HCT116 (cell line): Measurements from ENCODE around the gene PDE7B. TPM values are rescaled to one million over a fixed set of nuclear protein-coding genes. Genes with fewer than 3 reads are reported as not detected.

Experiments used
- ATAC-seq: fragments of 200-7000 bp; cut with Tn5 transposase; 2 replicates; pipeline ENCODE4 v1.9.1; 2020; ENCODE audit warnings: mild to moderate bottlenecking, moderate library complexity
- BruUV-seq: library from RNA; stranded (reverse); fragments of 400-500 nt; replicated peaks from 2 replicates; lab custom pipeline; 2021; lab: Mats Ljungman, UMichigan
- CTCF ChIA-PET: fragments of 300-600 bp; sonication (Branson Sonifier 250); formaldehyde crosslinking; loops from one replicate; lab custom pipeline; 2021; ENCODE audit warnings: antibody characterized with exemption; lab: Charles Lee
- POLR2A ChIA-PET: fragments of 300-600, 350-600 bp; sonication (Branson Sonifier 250); formaldehyde crosslinking; loops from one replicate; lab custom pipeline; 2021; ENCODE audit warnings: antibody characterized with exemption; lab: Charles Lee
- RAD21 ChIA-PET, 2 experiments: fragments of 300-600 bp; sonication (Branson Sonifier 250); formaldehyde crosslinking; loops; one replicate each; lab custom pipeline; 2023; ENCODE audit warnings: low total read pairs in 2 of 2; ENCODE audit not compliant: uncharacterized antibody in 2 of 2, unreplicated experiment in 2 of 2, low non-redundant PET in 1 of 2; lab: Charles Lee
- DNase-seq: peaks from one replicate; pipeline ENCODE4 v3.0.0-alpha.2; 2010; ENCODE audit warnings: low read depth, low spot score
- H2AFZ ChIP-seq: fragments of 200-600 bp; shearing (Covaris generic), sonication (generic); 2 replicates; pipeline ENCODE4 v1.6.1; 2017; ENCODE audit warnings: low read depth, mixed run types, mixed read lengths, antibody characterized with exemption, low read length; ENCODE audit not compliant: poor library complexity, severe bottlenecking
- H3K27ac ChIP-seq: 2 replicates; pipeline ENCODE4 v1.5.1; 2012; ENCODE audit warnings: low read depth, low read length
- H3K27me3 ChIP-seq: fragments of 200-600 bp; sonication (generic); 2 replicates; pipeline ENCODE4 v1.6.1; 2016; ENCODE audit warnings: mixed run types, low read length, mixed read lengths; ENCODE audit not compliant: insufficient read depth
- H3K36me3 ChIP-seq, 2 experiments: fragments of 200-500 bp in 1 of 2; fragments of 200-600 bp in 1 of 2; sonication (Bioruptor generic) in 1 of 2; sonication (generic) in 1 of 2; 2 replicates each; pipeline versions ENCODE4 v1.5.1 to v1.6.1; 2014 to 2016; ENCODE audit warnings: low read length in 2 of 2, inconsistent platforms in 1 of 2, mixed read lengths in 1 of 2, mixed run types in 1 of 2; ENCODE audit not compliant: insufficient read depth in 2 of 2, control insufficient read depth in 1 of 2
- H3K4me1 ChIP-seq, 2 experiments: fragments of 200-600 bp in 1 of 2; sonication (generic) in 1 of 2; 2 replicates each; pipeline versions ENCODE4 v1.5.1 to v1.6.1; 2012 to 2017; ENCODE audit warnings: low read length in 2 of 2, inconsistent platforms in 1 of 2, mild to moderate bottlenecking in 1 of 2, mixed read lengths in 1 of 2, mixed run types in 1 of 2, moderate library complexity in 1 of 2; ENCODE audit not compliant: insufficient read depth in 2 of 2, control insufficient read depth in 1 of 2
- H3K4me2 ChIP-seq: fragments of 200-600 bp; sonication (generic); 2 replicates; pipeline ENCODE4 v1.6.1; 2017; ENCODE audit warnings: mixed run types, low read length, mixed read lengths
- H3K4me3 ChIP-seq, 2 experiments: fragments of 200-600 bp in 1 of 2; sonication (generic) in 1 of 2; replicated peaks in 1 of 2; 2 replicates each; pipeline ENCODE4 v1.5.1; 2011 to 2016; ENCODE audit warnings: low read length in 2 of 2, control low read depth in 1 of 2, low read depth in 1 of 2, mild to moderate bottlenecking in 1 of 2, mixed read lengths in 1 of 2, mixed run types in 1 of 2
- H3K79me2 ChIP-seq: fragments of 200-600 bp; sonication (generic); 2 replicates; pipeline ENCODE4 v1.6.1; 2017; ENCODE audit warnings: mild to moderate bottlenecking, mixed run types, low read length, moderate library complexity, mixed read lengths; ENCODE audit not compliant: insufficient read depth
- H3K9ac ChIP-seq: fragments of 200-600 bp; sonication (generic); 2 replicates; pipeline ENCODE4 v1.6.1; 2016; ENCODE audit warnings: low read length, mixed read lengths
- H3K9me2 ChIP-seq: fragments of 200-600 bp; sonication (generic), shearing (Covaris generic); 2 replicates; pipeline ENCODE4 v1.6.1; 2017; ENCODE audit warnings: mixed run types, mild to moderate bottlenecking, moderate library complexity; ENCODE audit not compliant: insufficient read depth
- H3K9me3 ChIP-seq, 2 experiments: fragments of 200-500 bp in 1 of 2; fragments of 200-600 bp in 1 of 2; sonication (Bioruptor generic) in 1 of 2; sonication (generic) in 1 of 2; 2 replicates each; pipeline ENCODE4 v1.6.1; 2014 to 2017; ENCODE audit warnings: low read length in 2 of 2, mixed read lengths in 2 of 2, inconsistent platforms in 1 of 2, low read depth in 1 of 2, mild to moderate bottlenecking in 1 of 2, mixed run types in 1 of 2, moderate library complexity in 1 of 2; ENCODE audit not compliant: control insufficient read depth in 1 of 2, insufficient read depth in 1 of 2
- H4K20me1 ChIP-seq: fragments of 200-600 bp; sonication (generic), shearing (Covaris generic); 2 replicates; pipeline ENCODE4 v1.6.1; 2017; ENCODE audit warnings: mixed run types, mild to moderate bottlenecking, moderate library complexity; ENCODE audit not compliant: insufficient read depth
- ATF3 ChIP-seq: IDR thresholded peaks from 2 replicates; pipeline ENCODE4 v1.6.1; 2012
- CBX3 ChIP-seq: IDR thresholded peaks from 2 replicates; pipeline ENCODE4 v1.6.1; 2012; ENCODE audit warnings: low read depth
- CEBPB ChIP-seq: IDR thresholded peaks from 2 replicates; pipeline ENCODE4 v1.6.1; 2012; ENCODE audit warnings: low read depth
- EGR1 ChIP-seq: IDR thresholded peaks from 2 replicates; pipeline ENCODE4 v1.6.1; 2012; ENCODE audit warnings: low read depth
- EZH2 ChIP-seq: fragments of 200-600 bp; sonication (generic); IDR thresholded peaks from 2 replicates; pipeline ENCODE4 v1.6.1; 2017; ENCODE audit warnings: antibody characterized with exemption, mixed run types
- EZH2phosphoT487 ChIP-seq: fragments of 200-600 bp; IDR thresholded peaks from 2 replicates; pipeline ENCODE4 v1.6.1; 2018; ENCODE audit warnings: antibody characterized with exemption, borderline replicate concordance
- JUND ChIP-seq: IDR thresholded peaks from 2 replicates; pipeline ENCODE4 v1.6.1; 2012
- POLR2A ChIP-seq: IDR thresholded peaks from 2 replicates; pipeline ENCODE4 v1.7.0; 2011; ENCODE audit warnings: borderline replicate concordance; ENCODE audit not compliant: insufficient read depth, insufficient read length; ENCODE audit errors: extremely low read depth
- SIN3A ChIP-seq: IDR thresholded peaks from 2 replicates; pipeline ENCODE4 v1.6.1; 2012; ENCODE audit warnings: low read depth
- SP1 ChIP-seq: IDR thresholded peaks from 2 replicates; pipeline ENCODE4 v1.6.1; 2012; ENCODE audit warnings: low read depth
- ZBTB33 ChIP-seq: IDR thresholded peaks from 2 replicates; pipeline ENCODE4 v1.6.1; 2011; ENCODE audit warnings: mild to moderate bottlenecking, low read length, moderate library complexity; ENCODE audit not compliant: insufficient replicate concordance; ENCODE audit errors: extremely low read depth
- ZFX ChIP-seq: fragments of 450-650 bp; IDR thresholded peaks from 2 replicates; pipeline ENCODE4 v1.6.1; 2017
- intact Hi-C: fragments of 100-400 bp; cut with micrococcal nuclease; formaldehyde crosslinking; loops from 2 replicates; pipeline ENCODE4 v1.10.0; 2022
- total RNA-seq: library from RNA; stranded (reverse); gene quantifications from one replicate; pipeline ENCODE4 v1.2.1, GENCODE V29; 2021; ENCODE audit not compliant: unreplicated experiment

PDE7B gene
- total RNA-seq, 1 experiment from 2014 or later, result 0.61 TPM

GRCh38 chr6:135884136-135884535 is 32.6 kb downstream of the PDE7B start:
- no peak overlapping the region for H3K4me3 ChIP-seq
- H3K36me3 ChIP-seq, result no peaks in the 10 kb centered on the region
- no peak for ATAC-seq
- H3K27ac ChIP-seq, result no peak overlapping the region
- no peak overlapping the region for H3K9ac ChIP-seq
- BruUV-seq, result no TSS peak
- no peaks in the 10 kb centered on the region for H4K20me1 ChIP-seq
- CTCF ChIA-PET, result interaction anchor here (1.7 kb wide), 1 partner anchor 25 kb away, joined by 8 read pairs; no protein-coding TSS in a partner anchor
- H2AFZ ChIP-seq, result no peak overlapping the region
- H3K9me3 ChIP-seq, result no peaks in the 10 kb centered on the region
- no peak for DNase-seq
- no peak overlapping the region for H3K4me2 ChIP-seq
- H3K4me1 ChIP-seq, result no peaks in the 10 kb centered on the region
- no peaks in the 10 kb centered on the region for H3K9me2 ChIP-seq
- H3K27me3 ChIP-seq, result no peaks in the 10 kb centered on the region
- H3K79me2 ChIP-seq, result no peaks in the 10 kb centered on the region
- POLR2A ChIA-PET, result interaction anchor here (2.0 kb wide), 1 partner anchor 13 kb away, joined by 5 read pairs; no protein-coding TSS in a partner anchor
- RAD21 ChIA-PET, result no interaction called here
- intact Hi-C loops, result no loop called here
- no peak for TF ChIP-seq JUND
- TF ChIP-seq SP1, result no peak
- TF ChIP-seq ZBTB33, result no peak
- TF ChIP-seq ZFX, result no peak
- no peak for TF ChIP-seq ATF3
- TF ChIP-seq EZH2, result no peak
- TF ChIP-seq CBX3, result no peak
- TF ChIP-seq EGR1, result no peak
- TF ChIP-seq SIN3A, result no peak
- no peak for TF ChIP-seq EZH2phosphoT487
- no peak for TF ChIP-seq POLR2A
- no peak for TF ChIP-seq CEBPB
